DOHH2 (cell line): ENCODE data around the gene OMP.

ENCODE experiments used
- EZH2phosphoT487 ChIP-seq: fragments of 200-600 bp; sonication (generic); IDR thresholded peaks from 2 replicates; pipeline ENCODE4 v1.6.1; 2017; ENCODE audit warnings: borderline replicate concordance, mild to moderate bottlenecking, antibody characterized with exemption, low read length, moderate library complexity, mixed read lengths
- TF ChIP-seq, protein P1 (sequence below): fragments of 200-600 bp; sonication (generic); IDR thresholded peaks from one replicate; pipeline ENCODE4 v1.5.1; 2014; ENCODE audit warnings: antibody characterized with exemption, mild to moderate bottlenecking, low read depth, low read length; ENCODE audit not compliant: poor library complexity, severe bottlenecking

DNA sequence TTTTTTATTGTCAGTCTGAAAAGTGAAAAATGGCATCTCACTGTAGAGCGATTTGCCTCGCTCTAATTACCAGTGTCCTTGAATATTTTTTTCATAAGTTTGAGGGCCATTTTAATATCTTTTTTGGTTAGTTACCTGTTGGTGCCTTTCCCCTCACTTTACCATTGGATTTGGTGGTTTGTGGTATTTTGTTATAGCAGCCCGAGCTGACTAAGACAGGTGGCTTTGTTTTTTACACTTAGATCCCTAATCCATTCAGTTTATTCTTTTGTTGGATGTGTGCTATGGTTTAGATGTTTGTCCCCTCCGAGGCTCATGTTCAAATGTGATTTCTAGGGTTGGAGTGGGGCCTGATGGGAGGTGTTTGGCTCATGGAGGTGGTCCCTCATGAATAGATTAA is 42.4 kb upstream of the OMP start:
- TF ChIP-seq, protein P1, sequence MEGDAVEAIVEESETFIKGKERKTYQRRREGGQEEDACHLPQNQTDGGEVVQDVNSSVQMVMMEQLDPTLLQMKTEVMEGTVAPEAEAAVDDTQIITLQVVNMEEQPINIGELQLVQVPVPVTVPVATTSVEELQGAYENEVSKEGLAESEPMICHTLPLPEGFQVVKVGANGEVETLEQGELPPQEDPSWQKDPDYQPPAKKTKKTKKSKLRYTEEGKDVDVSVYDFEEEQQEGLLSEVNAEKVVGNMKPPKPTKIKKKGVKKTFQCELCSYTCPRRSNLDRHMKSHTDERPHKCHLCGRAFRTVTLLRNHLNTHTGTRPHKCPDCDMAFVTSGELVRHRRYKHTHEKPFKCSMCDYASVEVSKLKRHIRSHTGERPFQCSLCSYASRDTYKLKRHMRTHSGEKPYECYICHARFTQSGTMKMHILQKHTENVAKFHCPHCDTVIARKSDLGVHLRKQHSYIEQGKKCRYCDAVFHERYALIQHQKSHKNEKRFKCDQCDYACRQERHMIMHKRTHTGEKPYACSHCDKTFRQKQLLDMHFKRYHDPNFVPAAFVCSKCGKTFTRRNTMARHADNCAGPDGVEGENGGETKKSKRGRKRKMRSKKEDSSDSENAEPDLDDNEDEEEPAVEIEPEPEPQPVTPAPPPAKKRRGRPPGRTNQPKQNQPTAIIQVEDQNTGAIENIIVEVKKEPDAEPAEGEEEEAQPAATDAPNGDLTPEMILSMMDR: no peak
- no peak for TF ChIP-seq EZH2phosphoT487
